CD4-positive, alpha-beta T cell treated with Interferon alpha-2 for 1 hour (primary cell): ENCODE measurements around the gene GRAPL.
"Not testable (repeated sequence)": the region's sequence is repeated elsewhere in the genome, so short reads cannot be mapped to it uniquely, and the experiment has no call there.

Experiments used
- DNase-seq, 2 donors: peaks; one replicate each; pipeline ENCODE4 v3.0.0-alpha.2; 2020 to 2022

Gene GRAPL

GRCh38 chr17:19127148-19127980, at the start of gene GRAPL:
GRAPL (plus strand) TSS chr17:19127589; CDS start chr17:19127620, 31 bp downstream.
- not testable (repeated sequence) for DNase-seq

- not testable (repeated sequence) for DNase-seq
Measured at GRCh38 chr17:19088804-19089685, 38.3 kb upstream of the GRAPL start.

- not testable (repeated sequence) for DNase-seq
Measured at GRCh38 chr17:19090058-19090772, 37.2 kb upstream of the GRAPL start.

GRCh38 chr17:19092737-19093683, 34.4 kb upstream of the GRAPL start:
- not testable (repeated sequence) for DNase-seq

- DNase-seq, result not testable (repeated sequence)
Measured at GRCh38 chr17:19093684-19094438, 33.5 kb upstream of the GRAPL start.

GRCh38 chr17:19108517-19108916, 18.9 kb upstream of the GRAPL start:
- DNase-seq, result not testable (repeated sequence)

GRCh38 chr17:19110189-19111097, 16.9 kb upstream of the GRAPL start:
- DNase-seq, result not testable (repeated sequence)

- peak; percentile 68 to 76 for DNase-seq
Measured at GRCh38 chr17:19111111-19111711, 16.2 kb upstream of the GRAPL start.

- peak in 1 of 2 donors; percentile 65 for DNase-seq
Measured at GRCh38 chr17:19111801-19112458, 15.5 kb upstream of the GRAPL start.

GRCh38 chr17:19112459-19112826, 14.9 kb upstream of the GRAPL start:
- peak; percentile 2 to 25 for DNase-seq

- not testable (repeated sequence) for DNase-seq
Measured at GRCh38 chr17:19118695-19119094, 8.7 kb upstream of the GRAPL start.

- not testable (repeated sequence) for DNase-seq
Measured at GRCh38 chr17:19125289-19125688, 2.1 kb upstream of the GRAPL start.

GRCh38 chr17:19129500-19129899, 2.1 kb downstream of the GRAPL start:
- not testable (repeated sequence) for DNase-seq

GRCh38 chr17:19131108-19131507, 3.7 kb downstream of the GRAPL start:
- not testable (repeated sequence) for DNase-seq

- not testable (repeated sequence) for DNase-seq
Measured at GRCh38 chr17:19131772-19132171, 4.4 kb downstream of the GRAPL start.

GRCh38 chr17:19133793-19134192, 6.4 kb downstream of the GRAPL start:
- DNase-seq, result not testable (repeated sequence)

GRCh38 chr17:19135391-19135790, 8.0 kb downstream of the GRAPL start:
- DNase-seq, result not testable (repeated sequence)

GRCh38 chr17:19136138-19136537, 8.7 kb downstream of the GRAPL start:
- not testable (repeated sequence) for DNase-seq

GRCh38 chr17:19136605-19137004, 9.2 kb downstream of the GRAPL start:
- DNase-seq, result peak in 1 of 2 donors; percentile 0
